Fibroblast of skin of left quadriceps (primary cell): ENCODE data around the gene TTLL5.

ENCODE experiments used
- DNase-seq, 2 experiments: peaks; one replicate each; pipeline ENCODE4 v3.0.0-alpha.2; 2013; ENCODE audit warnings: low read depth in 2 of 2

Gene TTLL5

DNA sequence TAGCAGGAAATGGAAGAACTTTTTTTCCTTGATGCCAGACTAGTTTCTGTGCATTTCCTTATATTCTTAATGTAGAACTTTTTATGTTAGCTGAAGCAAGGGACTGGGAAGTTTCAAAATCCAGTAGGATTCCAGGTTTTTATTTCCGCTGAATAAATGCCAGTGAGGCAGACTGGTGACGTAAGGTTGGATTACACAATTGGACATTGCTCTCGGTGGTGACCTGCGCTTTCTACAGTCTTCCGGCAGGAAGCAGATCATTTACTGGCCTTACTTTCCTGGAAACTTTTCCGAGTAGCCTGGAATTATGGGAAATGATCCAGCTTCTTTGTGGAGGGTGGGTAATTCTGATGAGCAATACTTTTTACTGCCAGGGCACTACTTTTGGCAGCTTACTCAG lies 328.1 kb downstream of the TTLL5 start:
- no peak for DNase-seq

DNA sequence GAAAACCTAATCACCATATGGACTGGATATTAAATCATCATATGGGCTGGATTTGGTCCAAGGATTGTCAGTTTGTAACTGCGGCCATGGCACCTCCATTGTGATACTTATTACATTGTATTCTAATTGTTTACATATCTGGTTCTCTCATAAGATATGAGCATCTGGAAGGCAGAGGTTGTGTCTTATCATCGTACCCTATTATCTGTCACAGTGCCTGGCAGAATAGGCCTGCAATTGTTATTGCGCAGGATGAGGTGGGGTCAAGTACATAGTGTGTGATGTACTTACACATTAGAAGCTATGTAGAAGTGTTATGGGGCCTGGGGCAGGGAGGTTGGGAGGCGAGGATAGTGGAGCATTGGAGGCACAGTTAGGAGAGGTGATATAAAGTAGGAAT lies 329.3 kb downstream of the TTLL5 start:
- DNase-seq: no peak

DNA sequence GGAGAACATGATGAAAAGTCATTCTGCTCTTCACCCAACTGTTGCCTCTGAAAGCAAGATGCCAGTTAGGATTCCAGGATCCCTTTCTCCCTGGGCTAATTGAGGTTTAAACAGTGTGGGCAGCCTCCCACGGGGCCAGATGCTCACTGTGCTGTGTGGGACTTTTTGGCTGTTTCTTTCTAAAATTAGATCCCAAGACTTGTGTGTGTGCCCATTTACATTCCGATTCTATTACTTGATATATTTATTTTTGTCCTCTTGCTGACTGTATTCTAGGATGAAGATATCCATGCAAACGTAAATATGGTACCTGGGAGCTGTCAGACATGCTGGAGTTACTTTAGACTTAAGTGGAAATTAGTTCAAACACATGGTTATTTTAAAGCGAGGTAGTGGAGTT lies 330.7 kb downstream of the TTLL5 start:
- DNase-seq: no peak

DNA sequence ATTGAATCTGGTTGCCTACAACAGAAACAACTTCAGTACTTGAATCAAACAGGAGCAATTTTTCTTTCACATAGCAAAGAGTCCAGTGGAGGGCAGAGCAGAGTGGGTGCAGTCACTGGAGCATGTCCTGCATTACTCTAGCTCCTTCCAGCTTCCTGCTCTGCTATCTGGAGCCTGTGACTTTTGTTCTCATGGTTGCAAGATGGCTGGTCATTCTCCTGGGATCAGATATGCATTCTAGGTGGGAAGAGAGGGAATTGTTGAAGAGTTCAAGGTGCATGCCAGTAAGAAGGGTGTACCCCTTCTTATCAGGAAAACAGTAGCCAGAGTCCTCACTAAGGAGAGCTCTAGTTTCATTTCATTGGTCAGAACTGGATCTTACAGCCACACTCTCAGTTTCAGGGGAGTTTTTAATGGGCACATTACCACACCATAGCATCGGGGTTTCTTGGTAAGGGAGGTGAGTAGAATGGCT lies 332.6 kb downstream of the TTLL5 start:
- no peak for DNase-seq

DNA sequence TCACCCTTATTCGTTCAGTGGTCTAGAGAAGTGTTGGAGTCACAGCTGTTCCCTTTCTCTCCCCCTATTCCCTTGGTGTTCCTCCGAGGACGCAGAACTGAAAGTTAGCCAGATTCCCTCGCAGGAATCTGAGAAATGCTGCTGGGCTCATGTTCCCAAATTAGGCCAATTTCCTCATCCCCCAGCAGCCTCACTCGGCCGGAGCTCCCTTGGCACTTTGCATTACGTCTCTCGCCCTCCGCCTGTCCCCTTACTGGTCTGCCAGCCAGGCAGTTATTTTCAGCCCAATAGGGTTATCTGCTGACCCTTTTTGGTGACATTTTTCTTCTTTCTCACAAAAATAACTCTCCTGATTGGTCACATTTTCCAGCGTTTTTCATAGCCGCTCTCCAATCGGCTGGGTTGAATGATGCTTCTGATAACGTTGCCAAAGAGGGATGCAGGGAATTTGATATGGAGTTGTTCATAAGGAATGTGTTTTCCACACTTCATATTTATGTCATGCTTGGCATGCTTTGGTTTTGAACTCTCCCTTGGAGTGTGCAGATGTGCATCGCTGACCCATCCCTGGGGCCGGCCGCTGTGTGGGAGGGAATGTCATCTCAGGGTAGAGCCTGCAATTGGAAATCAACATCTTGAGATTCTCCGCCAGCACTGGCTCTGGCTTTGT lies 334.5 kb downstream of the TTLL5 start:
- DNase-seq: no peak

GRCh38 chr14:75996488-75996887 lies 335.4 kb downstream of the TTLL5 start:
- no peak for DNase-seq

GRCh38 chr14:75999511-76000190 lies 338.6 kb downstream of the TTLL5 start:
- no peak for DNase-seq

GRCh38 chr14:76002383-76002782 lies 341.3 kb downstream of the TTLL5 start:
- DNase-seq: no peak
